Measurements from ENCODE around the gene TSSK1B.

Gene TSSK1B

DNA sequence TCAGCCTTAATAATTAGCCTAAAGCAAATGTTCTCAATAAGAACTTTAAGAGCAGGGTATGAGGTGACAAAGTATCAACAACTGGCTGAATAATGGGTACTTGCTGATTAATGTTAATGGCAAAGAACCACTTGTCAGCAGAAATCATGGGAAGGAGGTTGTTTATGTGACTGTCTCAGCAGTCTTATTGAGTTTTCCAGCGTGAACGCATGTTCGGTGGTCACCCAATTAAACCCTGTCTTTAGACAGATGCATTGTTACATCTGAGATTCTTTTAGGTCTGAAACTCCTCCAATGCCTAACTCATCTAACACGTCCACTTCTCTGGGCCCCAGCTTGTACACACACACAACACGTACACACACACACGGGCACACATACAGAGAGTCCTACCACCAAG is 18.2 kb upstream of the TSSK1B start:
- Histone ChIP-seq H3K9me3 (ENCODE audit: severe bottlenecking) (no peaks in the 10 kb centered on the region), H3K27ac (no peak overlapping the region), H3K27me3 (ENCODE audit: insufficient read depth, low read depth, severe bottlenecking) (no peaks in the 10 kb centered on the region), H3K4me3 (ENCODE audit: low read depth, low read length) (no peak overlapping the region), H3K36me3 (no peaks in the 10 kb centered on the region)
- no peak for DNase-seq
- TF ChIP-seq, protein P1, sequence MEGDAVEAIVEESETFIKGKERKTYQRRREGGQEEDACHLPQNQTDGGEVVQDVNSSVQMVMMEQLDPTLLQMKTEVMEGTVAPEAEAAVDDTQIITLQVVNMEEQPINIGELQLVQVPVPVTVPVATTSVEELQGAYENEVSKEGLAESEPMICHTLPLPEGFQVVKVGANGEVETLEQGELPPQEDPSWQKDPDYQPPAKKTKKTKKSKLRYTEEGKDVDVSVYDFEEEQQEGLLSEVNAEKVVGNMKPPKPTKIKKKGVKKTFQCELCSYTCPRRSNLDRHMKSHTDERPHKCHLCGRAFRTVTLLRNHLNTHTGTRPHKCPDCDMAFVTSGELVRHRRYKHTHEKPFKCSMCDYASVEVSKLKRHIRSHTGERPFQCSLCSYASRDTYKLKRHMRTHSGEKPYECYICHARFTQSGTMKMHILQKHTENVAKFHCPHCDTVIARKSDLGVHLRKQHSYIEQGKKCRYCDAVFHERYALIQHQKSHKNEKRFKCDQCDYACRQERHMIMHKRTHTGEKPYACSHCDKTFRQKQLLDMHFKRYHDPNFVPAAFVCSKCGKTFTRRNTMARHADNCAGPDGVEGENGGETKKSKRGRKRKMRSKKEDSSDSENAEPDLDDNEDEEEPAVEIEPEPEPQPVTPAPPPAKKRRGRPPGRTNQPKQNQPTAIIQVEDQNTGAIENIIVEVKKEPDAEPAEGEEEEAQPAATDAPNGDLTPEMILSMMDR (IDR thresholded peaks at IDR 0.05; ENCODE audit: low read depth, low read length): no peak

DNA sequence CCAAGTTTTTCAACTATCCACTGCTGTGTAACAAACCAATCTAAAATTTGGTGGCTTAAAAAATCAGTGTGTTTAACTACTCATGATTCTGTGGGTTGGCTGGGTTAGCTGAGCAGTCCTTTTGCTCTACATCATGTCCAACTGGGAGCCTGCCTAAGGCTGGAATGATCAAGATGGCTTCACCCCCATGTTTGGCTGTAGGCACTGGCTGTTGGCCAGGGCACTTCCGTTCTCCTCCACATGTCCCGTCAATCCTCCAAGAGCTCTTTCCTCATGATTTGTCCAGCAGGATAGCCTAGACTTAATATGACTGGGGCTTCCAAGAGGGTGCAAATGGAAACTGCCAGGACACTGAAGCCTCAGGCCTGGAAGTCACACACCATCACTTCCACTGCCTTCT is 17.0 kb upstream of the TSSK1B start:
- no peak for DNase-seq
- Histone ChIP-seq H3K36me3 (no peaks in the 10 kb centered on the region), H3K9me3 (ENCODE audit: severe bottlenecking) (no peaks in the 10 kb centered on the region), H3K4me3 (ENCODE audit: low read depth, low read length) (no peak overlapping the region), H3K27ac (no peak overlapping the region), H3K27me3 (ENCODE audit: insufficient read depth, low read depth, severe bottlenecking) (no peaks in the 10 kb centered on the region)
- TF ChIP-seq, protein P1 (IDR thresholded peaks at IDR 0.05; ENCODE audit: low read depth, low read length): no peak

DNA sequence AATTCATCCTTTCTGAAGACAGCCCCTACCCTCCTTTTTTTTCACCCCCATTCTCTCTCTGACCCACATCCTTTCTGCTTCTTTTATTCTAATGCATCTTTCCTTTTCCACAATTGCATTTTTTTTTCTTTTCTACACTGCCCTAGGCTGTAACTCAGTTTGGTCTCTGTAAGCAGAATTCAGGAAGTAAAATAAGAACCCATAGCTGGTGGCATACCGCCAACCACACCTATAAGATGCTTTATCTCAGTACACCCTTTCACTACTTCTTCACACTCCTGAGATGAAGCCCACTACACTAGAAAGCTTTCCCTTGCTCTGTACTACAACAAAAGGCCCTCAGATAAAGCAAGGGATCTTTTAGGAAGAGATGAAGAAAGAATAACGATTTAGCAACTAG is 16.1 kb upstream of the TSSK1B start:
- no peak overlapping the region for H3K27ac ChIP-seq
- TF ChIP-seq, protein P1 (IDR thresholded peaks at IDR 0.05; ENCODE audit: low read depth, low read length): no peak
- no peak overlapping the region for H3K4me3 ChIP-seq (ENCODE audit: low read depth, low read length)
- H3K9me3 ChIP-seq (ENCODE audit: severe bottlenecking): no peaks in the 10 kb centered on the region
- H3K36me3 ChIP-seq: no peaks in the 10 kb centered on the region
- no peak for DNase-seq
- H3K27me3 ChIP-seq (ENCODE audit: insufficient read depth, low read depth, severe bottlenecking): no peaks in the 10 kb centered on the region

DNA sequence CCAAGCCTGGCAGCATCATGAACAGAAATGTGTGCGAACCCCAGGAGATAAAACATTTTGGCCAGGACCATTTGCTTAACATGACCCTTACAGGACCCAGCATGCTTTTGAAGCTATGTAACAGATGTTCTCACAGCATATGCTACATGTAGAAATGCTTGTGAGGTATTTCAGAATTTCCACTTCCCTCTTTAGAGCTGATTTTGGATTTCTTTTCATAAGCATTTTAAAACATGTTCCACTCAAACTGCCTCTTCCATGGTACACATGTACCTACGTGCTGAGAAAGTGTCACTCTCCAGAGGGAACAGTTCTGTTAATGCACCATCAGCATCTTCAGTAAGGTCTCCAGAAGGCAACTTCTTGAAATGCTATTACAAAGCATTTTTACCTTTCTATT is 15.7 kb upstream of the TSSK1B start:
- DNase-seq: no peak
- Histone ChIP-seq H3K27me3 (ENCODE audit: insufficient read depth, low read depth, severe bottlenecking) (no peaks in the 10 kb centered on the region), H3K4me3 (ENCODE audit: low read depth, low read length) (no peak overlapping the region), H3K36me3 (no peaks in the 10 kb centered on the region), H3K9me3 (ENCODE audit: severe bottlenecking) (no peaks in the 10 kb centered on the region), H3K27ac (no peak overlapping the region)
- TF ChIP-seq, protein P1 (IDR thresholded peaks at IDR 0.05; ENCODE audit: low read depth, low read length): no peak

DNA sequence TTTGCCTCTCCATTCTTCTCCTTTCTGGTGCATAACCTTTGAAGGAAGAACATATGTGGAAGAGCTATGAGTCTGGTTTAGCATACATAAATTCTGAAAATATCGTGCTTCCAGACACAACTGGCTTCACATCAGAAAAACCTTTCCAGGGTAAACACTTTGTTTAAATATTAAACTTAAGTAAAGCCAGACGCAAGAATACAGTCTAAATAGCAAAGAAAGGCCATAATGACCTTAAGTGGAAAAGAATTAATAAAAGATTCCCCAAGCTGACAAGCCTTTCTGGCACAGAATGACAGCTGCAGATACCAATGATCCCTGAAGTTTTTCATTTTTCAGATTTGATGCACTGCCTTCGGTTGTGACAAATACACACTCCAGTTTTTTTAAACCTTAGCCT is 13.5 kb upstream of the TSSK1B start:
- H3K36me3 ChIP-seq: no peaks in the 10 kb centered on the region
- H3K4me3 ChIP-seq (ENCODE audit: low read depth, low read length): no peak overlapping the region
- H3K27me3 ChIP-seq (ENCODE audit: insufficient read depth, low read depth, severe bottlenecking): no peaks in the 10 kb centered on the region
- TF ChIP-seq, protein P1 (IDR thresholded peaks at IDR 0.05; ENCODE audit: low read depth, low read length): no peak
- H3K9me3 ChIP-seq (ENCODE audit: severe bottlenecking): no peaks in the 10 kb centered on the region
- no peak overlapping the region for H3K27ac ChIP-seq
- DNase-seq: no peak

DNA sequence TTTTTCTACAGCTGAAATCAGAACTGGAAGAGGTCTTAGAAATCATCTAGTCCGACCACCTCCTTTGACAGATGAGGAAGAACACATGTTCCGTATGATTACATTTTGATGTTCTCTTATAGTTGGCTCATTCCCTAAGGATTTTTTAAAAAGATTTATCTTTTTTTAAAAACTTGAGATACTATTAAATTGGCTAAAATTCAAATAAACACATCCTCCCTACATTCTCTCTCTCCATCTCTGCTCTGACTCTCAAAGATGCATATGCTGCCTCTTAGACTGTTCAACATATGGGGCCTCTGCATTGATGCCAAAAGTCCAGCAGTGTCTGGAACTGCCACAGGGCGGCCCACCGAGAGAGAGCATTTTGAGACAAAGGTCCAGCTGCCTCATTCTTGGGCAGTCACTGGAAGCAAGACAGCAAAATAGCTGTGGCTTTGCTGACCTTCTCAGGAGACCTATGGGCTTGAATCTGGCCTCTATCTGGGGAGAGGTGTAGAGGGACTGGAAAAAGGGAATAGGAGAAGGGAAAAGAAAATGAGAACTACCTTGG is 12.8 kb upstream of the TSSK1B start:
- DNase-seq: peak; percentile 60
- no peaks in the 10 kb centered on the region for H3K36me3 ChIP-seq
- TF ChIP-seq, protein P1 (IDR thresholded peaks at IDR 0.05; ENCODE audit: low read depth, low read length): peak; percentile 37

More for the DNA sequence above, 12.8 kb upstream of the TSSK1B start:
- Histone ChIP-seq H3K9me3 (ENCODE audit: severe bottlenecking) (no peaks in the 10 kb centered on the region), H3K27me3 (ENCODE audit: insufficient read depth, low read depth, severe bottlenecking) (no peaks in the 10 kb centered on the region), H3K4me3 (ENCODE audit: low read depth, low read length) (no peak overlapping the region), H3K27ac (no peak overlapping the region)
